Spleen (tissue), 11 donors: ENCODE measurements around the gene NUP58. TPM values are rescaled to one million over a fixed set of nuclear protein-coding genes. Genes with fewer than 3 reads are reported as not detected.

Experiments
- DNase-seq: peaks from one replicate; pipeline ENCODE4 v3.0.0-alpha.2; 2020
- H3K27ac ChIP-seq, 8 donors: fragments of 200-600 bp; sonication (generic) in 7 of 8; 1 replicate in 4 of 8; 2 replicates in 4 of 8; pipeline versions ENCODE4 v1.5.0 to v1.8.0; 2016 to 2021; ENCODE audit warnings: inconsistent platforms in 4 of 8, mild to moderate bottlenecking in 4 of 8, moderate library complexity in 1 of 8
- H3K27me3 ChIP-seq, 7 donors: fragments of 200-600 bp; sonication (generic) in 6 of 7; replicated peaks in 1 of 7; 1 replicate in 4 of 7; 2 replicates in 3 of 7; pipeline versions ENCODE4 v1.5.0 to v1.8.0; 2016 to 2021; ENCODE audit warnings: inconsistent platforms in 3 of 7, mild to moderate bottlenecking in 1 of 7
- H3K36me3 ChIP-seq, 6 donors: fragments of 200-600 bp; sonication (generic) in 5 of 6; 1 replicate in 4 of 6; 2 replicates in 2 of 6; pipeline versions ENCODE4 v1.5.0 to v1.8.0; 2016 to 2021; ENCODE audit warnings: inconsistent platforms in 2 of 6
- H3K4me1 ChIP-seq, 6 donors: fragments of 200-600 bp; sonication (generic) in 5 of 6; 1 replicate in 3 of 6; 2 replicates in 3 of 6; pipeline versions ENCODE4 v1.5.0 to v1.8.0; 2016 to 2021; ENCODE audit warnings: inconsistent platforms in 3 of 6
- H3K4me3 ChIP-seq, 8 donors: fragments of 200-600 bp; sonication (generic) in 7 of 8; 1 replicate in 4 of 8; 2 replicates in 4 of 8; pipeline versions ENCODE4 v1.5.0 to v1.8.0; 2016 to 2021; ENCODE audit warnings: inconsistent platforms in 4 of 8, mild to moderate bottlenecking in 4 of 8, moderate library complexity in 2 of 8
- H3K9me3 ChIP-seq, 8 donors: fragments of 200-600 bp; sonication (generic) in 7 of 8; 1 replicate in 4 of 8; 2 replicates in 4 of 8; pipeline versions ENCODE4 v1.5.0 to v1.8.0; 2016 to 2021; ENCODE audit warnings: inconsistent platforms in 4 of 8
- CTCF ChIP-seq, 11 experiments: fragments of 200-600 bp in 7 of 11; fragments of 450-650 bp in 4 of 11; sonication (generic) in 4 of 11; IDR thresholded peaks in 8 of 11; conservative IDR thresholded peaks in 3 of 11; 1 replicate in 7 of 11; 2 replicates in 4 of 11; pipeline versions ENCODE4 v1.4.0 to v1.8.0; 2016 to 2021; ENCODE audit warnings: antibody characterized with exemption in 11 of 11, inconsistent platforms in 4 of 11, mild to moderate bottlenecking in 1 of 11
- POLR2A ChIP-seq, 3 donors: fragments of 450-650 bp; IDR thresholded peaks; one replicate each; pipeline ENCODE4 v1.5.1; 2017; ENCODE audit warnings: antibody characterized with exemption in 3 of 3, mild to moderate bottlenecking in 1 of 3
- POLR2AphosphoS5 ChIP-seq, 3 donors: sonication (generic); formaldehyde crosslinking; IDR thresholded peaks; one replicate each; pipeline ENCODE4 v1.5.1; 2017; ENCODE audit warnings: antibody characterized with exemption in 3 of 3
- WGBS, 5 donors: extraction: QIAGEN DNeasy Blood & Tissue Kit in 3 of 5; methylation state at CpG; one replicate each; pipeline versions ENCODE4 v1.1.5 to v1.1.7; 2013 to 2018; 5-methylcytosine and 5-hydroxymethylcytosine counted together
- intact Hi-C: fragments of 100-400 bp; cut with DNase I; formaldehyde crosslinking; loops from one replicate; pipeline ENCODE4 v1.15.0; 2023; ENCODE audit warnings: low total_unique reads
- polyA plus RNA-seq, 3 donors: library from polyadenylated mRNA; stranded (reverse); fragments of 200-250 nt; gene quantifications; one replicate each; pipeline ENCODE4 v1.2.1, GENCODE V29; 2013
- total RNA-seq, 7 donors: library from RNA; depleted of rRNA in 3 of 7; stranded (reverse); fragments of >200 nt in 3 of 7; fragmentation: NEBNext Ultra II Directional in 4 of 7; extraction: Animal tissue kit (Norgen Biotek cat#: 25700) in 4 of 7; gene quantifications; one replicate each; pipeline versions ENCODE4 v1.1.0 to v1.2.1, GENCODE V29; 2016 to 2021
- donor health status: healthy with polysubstance abuse.
- donor health status: DM: no; HTN: no; CAD: no; lungs with moderate emphysema.
- donor health status: DM: no; HTN: no; CAD: no.
- donor health status: Bipolar disorder and iron deficiency.
- donor health status: healthy.
- donor health status: DM: no; HTN: no; CAD: no.
- donor health status: DM: yes; HTN: yes; CAD: no.

Gene NUP58
- total and polyA plus RNA-seq, 10 donors: 9.1 to 53.6 (median 42.3) TPM

GRCh38 chr13:25377244-25377962, 76.0 kb downstream of the NUP58 start:
- Histone ChIP-seq H3K4me1 (peaks cover under 1 to 7% (median 3%) of the 10 kb centered on the region in 6 donors), H3K27ac (no peak overlapping the region), H3K36me3 (no peaks in the 10 kb centered on the region), H3K9me3 (no peaks in the 10 kb centered on the region), H3K27me3 (peaks cover 3 to 46% (median 32%) of the 10 kb centered on the region in 7 donors), H3K4me3 (no peak overlapping the region)
- intact Hi-C loops: loop anchor here (10.0 kb wide), 2 partner anchors 143 to 373 kb away; no protein-coding TSS in a partner anchor
- TF ChIP-seq CTCF (IDR thresholded peaks at IDR 0.05 in 8 of 11, conservative IDR thresholded peaks at IDR 0.05 in 3 of 11) (no peak), POLR2A (IDR thresholded peaks at IDR 0.05) (no peak)
- WGBS, 5 donors: 76 to 93% (median 81%) methylated on average over 7 of the region's 7 CpGs
- no peak for DNase-seq

- no peak for DNase-seq
- Histone ChIP-seq H3K4me3 (no peak overlapping the region), H3K27ac (no peak overlapping the region), H3K36me3 (no peaks in the 10 kb centered on the region), H3K9me3 (no peaks in the 10 kb centered on the region), H3K27me3 (peaks cover 0 to 42% (median 21%) of the 10 kb centered on the region in 7 donors), H3K4me1 (no peaks in the 10 kb centered on the region)
- no peak for TF ChIP-seq POLR2AphosphoS5 (IDR thresholded peaks at IDR 0.05)
- TF ChIP-seq POLR2A (IDR thresholded peaks at IDR 0.05): no peak
- no peak for TF ChIP-seq CTCF (IDR thresholded peaks at IDR 0.05 in 8 of 11, conservative IDR thresholded peaks at IDR 0.05 in 3 of 11)
- WGBS, 5 donors: 74 to 86% (median 75%) methylated on average over 5 of the region's 5 CpGs
- intact Hi-C loops: loop anchor here (10.0 kb wide), 2 partner anchors 144 to 374 kb away; no protein-coding TSS in a partner anchor
Observed at GRCh38 chr13:25378528-25378927, 77.1 kb downstream of the NUP58 start.

GRCh38 chr13:25379011-25379410, 77.6 kb downstream of the NUP58 start:
- intact Hi-C loops: loop anchor here (10.0 kb wide), 2 partner anchors 144 to 374 kb away; no protein-coding TSS in a partner anchor
- Histone ChIP-seq H3K4me3 (no peak overlapping the region), H3K36me3 (no peaks in the 10 kb centered on the region), H3K9me3 (no peaks in the 10 kb centered on the region), H3K27ac (no peak overlapping the region), H3K4me1 (no peaks in the 10 kb centered on the region), H3K27me3 (peaks cover 0 to 42% (median 18%) of the 10 kb centered on the region in 7 donors)
- TF ChIP-seq POLR2AphosphoS5 (IDR thresholded peaks at IDR 0.05) (no peak), CTCF (IDR thresholded peaks at IDR 0.05 in 8 of 11, conservative IDR thresholded peaks at IDR 0.05 in 3 of 11) (no peak), POLR2A (IDR thresholded peaks at IDR 0.05) (no peak)
- DNase-seq: no peak
- 50 to 68% (median 55%) methylated on average over 1 of the region's 1 CpG for WGBS, 5 donors

- no peak for DNase-seq
- 78 to 87% (median 83%) methylated on average over 4 of the region's 4 CpGs for WGBS, 5 donors
- Histone ChIP-seq H3K27ac (no peak overlapping the region), H3K4me1 (no peaks in the 10 kb centered on the region), H3K4me3 (no peak overlapping the region), H3K36me3 (no peaks in the 10 kb centered on the region), H3K9me3 (no peaks in the 10 kb centered on the region), H3K27me3 (peaks cover 0 to 42% (median 9%) of the 10 kb centered on the region in 7 donors)
- intact Hi-C loops: no loop called here
- TF ChIP-seq POLR2AphosphoS5 (IDR thresholded peaks at IDR 0.05) (no peak), POLR2A (IDR thresholded peaks at IDR 0.05) (no peak), CTCF (IDR thresholded peaks at IDR 0.05 in 8 of 11, conservative IDR thresholded peaks at IDR 0.05 in 3 of 11) (no peak)
Observed at GRCh38 chr13:25380082-25380481, 78.7 kb downstream of the NUP58 start.
